Measurements from ENCODE around the gene AADACL4.

The AADACL4 gene

GRCh38 chr1:12622506-12622905 lies 21.4 kb upstream of the AADACL4 start:
- H4K20me1 ChIP-seq (ENCODE audit: control insufficient read depth, insufficient read depth, low read depth, low read length) = no peaks in the 10 kb centered on the region
- TF ChIP-seq EZH2phosphoT487 (IDR thresholded peaks at IDR 0.05; ENCODE audit: borderline replicate concordance, low read length) (no peak), CTCF (IDR thresholded peaks at IDR 0.05; ENCODE audit: low read depth, low read length, poor library complexity, severe bottlenecking) (no peak)
- H3K4me3 ChIP-seq (ENCODE audit: low read length) = no peak overlapping the region
- H3K27me3 ChIP-seq (ENCODE audit: control insufficient read depth, low read length) = peaks cover 23% of the 10 kb centered on the region
- no peaks in the 10 kb centered on the region for H3K9me3 ChIP-seq (ENCODE audit: control insufficient read depth, insufficient read depth, low read length)
- H3K36me3 ChIP-seq (ENCODE audit: control insufficient read depth, low read length) = no peaks in the 10 kb centered on the region
- no peak overlapping the region for H3K4me2 ChIP-seq (ENCODE audit: low read length)
- peaks cover 9% of the 10 kb centered on the region; the same call in 1 of the 2 replicates for H3K4me1 ChIP-seq (ENCODE audit: control insufficient read depth, low read length)
- H3F3A ChIP-seq (ENCODE audit: control insufficient read depth, insufficient read depth) = no peaks in the 10 kb centered on the region
- no peaks in the 10 kb centered on the region for H3K79me2 ChIP-seq (ENCODE audit: control insufficient read depth, low read length)
- no peak overlapping the region for H3K27ac ChIP-seq (ENCODE audit: low read depth, low read length)
- no peaks in the 10 kb centered on the region for H3K9me2 ChIP-seq (replicated peaks; ENCODE audit: control insufficient read depth, low read length)

GRCh38 chr1:12625276-12625675 lies 18.6 kb upstream of the AADACL4 start:
- no peak overlapping the region for H3K4me3 ChIP-seq (ENCODE audit: low read length)
- H3K27me3 ChIP-seq (ENCODE audit: control insufficient read depth, low read length) = peaks cover under 1% of the 10 kb centered on the region
- TF ChIP-seq EZH2phosphoT487 (IDR thresholded peaks at IDR 0.05; ENCODE audit: borderline replicate concordance, low read length) = no peak
- TF ChIP-seq CTCF (IDR thresholded peaks at IDR 0.05; ENCODE audit: low read depth, low read length, poor library complexity, severe bottlenecking) = no peak
- H3K4me2 ChIP-seq (ENCODE audit: low read length) = no peak overlapping the region
- H3K36me3 ChIP-seq (ENCODE audit: control insufficient read depth, low read length) = no peaks in the 10 kb centered on the region
- no peaks in the 10 kb centered on the region for H3K9me2 ChIP-seq (replicated peaks; ENCODE audit: control insufficient read depth, low read length)
- no peaks in the 10 kb centered on the region for H4K20me1 ChIP-seq (ENCODE audit: control insufficient read depth, insufficient read depth, low read depth, low read length)
- H3F3A ChIP-seq (ENCODE audit: control insufficient read depth, insufficient read depth) = no peaks in the 10 kb centered on the region
- no peaks in the 10 kb centered on the region for H3K4me1 ChIP-seq (ENCODE audit: control insufficient read depth, low read length)
- H3K9me3 ChIP-seq (ENCODE audit: control insufficient read depth, insufficient read depth, low read length) = no peaks in the 10 kb centered on the region
- H3K79me2 ChIP-seq (ENCODE audit: control insufficient read depth, low read length) = no peaks in the 10 kb centered on the region
- H3K27ac ChIP-seq (ENCODE audit: low read depth, low read length) = no peak overlapping the region

- Histone ChIP-seq H3F3A (ENCODE audit: control insufficient read depth, insufficient read depth) (no peaks in the 10 kb centered on the region), H3K79me2 (ENCODE audit: control insufficient read depth, low read length) (no peaks in the 10 kb centered on the region), H3K4me2 (ENCODE audit: low read length) (no peak overlapping the region), H3K27ac (ENCODE audit: low read depth, low read length) (no peak overlapping the region), H3K9me2 (replicated peaks; ENCODE audit: control insufficient read depth, low read length) (no peaks in the 10 kb centered on the region), H3K9me3 (ENCODE audit: control insufficient read depth, insufficient read depth, low read length) (no peaks in the 10 kb centered on the region), H3K36me3 (ENCODE audit: control insufficient read depth, low read length) (no peaks in the 10 kb centered on the region), H4K20me1 (ENCODE audit: control insufficient read depth, insufficient read depth, low read depth, low read length) (no peaks in the 10 kb centered on the region), H3K27me3 (ENCODE audit: control insufficient read depth, low read length) (no peaks in the 10 kb centered on the region; the same call in 1 of the 2 replicates), H3K4me3 (ENCODE audit: low read length) (no peak overlapping the region), H3K4me1 (ENCODE audit: control insufficient read depth, low read length) (no peaks in the 10 kb centered on the region)
- TF ChIP-seq EZH2phosphoT487 (IDR thresholded peaks at IDR 0.05; ENCODE audit: borderline replicate concordance, low read length) (no peak), CTCF (IDR thresholded peaks at IDR 0.05; ENCODE audit: low read depth, low read length, poor library complexity, severe bottlenecking) (no peak)
Observed at GRCh38 chr1:12626888-12627287, 17.0 kb upstream of the AADACL4 start.
